SJCRH30 (cell line): ENCODE data around the gene GARNL3. TPM values are rescaled to one million over a fixed set of nuclear protein-coding genes. Genes with fewer than 3 reads are reported as not detected.
A peak's percentile ranks its signal among the peaks of the same experiment; 100 is the strongest.

Experiments used
- DNase-seq, 2 experiments: peaks; one replicate each; pipeline ENCODE4 v3.0.0-alpha.2; 2015 to 2020
- H3K27ac ChIP-seq: fragments of 250-450 bp; sonication (Bioruptor Pico); 2 replicates; pipeline ENCODE4 v1.5.1; 2020; ENCODE audit warnings: mild to moderate bottlenecking, moderate library complexity
- H3K27me3 ChIP-seq: fragments of 250-450 bp; sonication (Bioruptor Pico); 2 replicates; pipeline ENCODE4 v1.5.1; 2020; ENCODE audit warnings: mild to moderate bottlenecking, moderate library complexity
- H3K36me3 ChIP-seq: fragments of 250-450 bp; sonication (Bioruptor Pico); 2 replicates; pipeline ENCODE4 v1.5.1; 2020; ENCODE audit warnings: mild to moderate bottlenecking, moderate library complexity
- H3K4me1 ChIP-seq: fragments of 250-450 bp; sonication (Bioruptor Pico); 2 replicates; pipeline ENCODE4 v1.5.1; 2020; ENCODE audit warnings: mild to moderate bottlenecking, moderate library complexity
- H3K4me3 ChIP-seq: fragments of 250-450 bp; sonication (Bioruptor Pico); 2 replicates; pipeline ENCODE4 v1.5.1; 2020; ENCODE audit warnings: mild to moderate bottlenecking, moderate library complexity
- H3K9me3 ChIP-seq: fragments of 250-450 bp; sonication (Bioruptor Pico); replicated peaks from 2 replicates; pipeline ENCODE4 v1.5.1; 2020; ENCODE audit warnings: mild to moderate bottlenecking, moderate library complexity
- total RNA-seq: library from RNA; depleted of rRNA; stranded (reverse); fragments of >200 nt; shearing (Covaris generic); gene quantifications from 2 replicates; pipeline ENCODE4 v1.2.3, GENCODE V29; 2014

The GARNL3 gene
- total RNA-seq, 1 experiment from 2014 or later: 4.6 TPM

DNA sequence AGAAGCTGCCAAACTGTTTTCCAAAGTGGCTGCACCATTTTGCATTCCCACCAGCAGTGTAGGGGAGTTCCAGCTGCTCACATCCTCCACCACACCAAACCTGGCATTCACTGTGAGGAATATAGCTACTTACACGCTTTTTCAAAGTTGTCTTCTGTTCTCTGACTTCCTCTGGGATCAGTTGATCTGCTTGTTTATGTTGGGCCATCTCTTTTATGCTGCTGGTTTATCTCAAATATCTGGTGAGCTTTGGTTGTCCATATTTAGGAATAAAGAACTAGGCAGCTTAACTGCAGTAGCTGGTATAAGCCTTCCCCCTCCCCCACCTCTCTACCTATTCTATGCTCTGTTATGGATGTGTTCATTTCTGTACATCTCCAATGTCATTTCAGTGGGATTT, 151.1 kb downstream of the GARNL3 start:
- no peak for DNase-seq
- Histone ChIP-seq H3K9me3 (no peaks in the 10 kb centered on the region), H3K36me3 (no peaks in the 10 kb centered on the region), H3K27me3 (no peaks in the 10 kb centered on the region), H3K27ac (no peak overlapping the region), H3K4me1 (peaks cover 6% of the 10 kb centered on the region), H3K4me3 (no peak overlapping the region)

DNA sequence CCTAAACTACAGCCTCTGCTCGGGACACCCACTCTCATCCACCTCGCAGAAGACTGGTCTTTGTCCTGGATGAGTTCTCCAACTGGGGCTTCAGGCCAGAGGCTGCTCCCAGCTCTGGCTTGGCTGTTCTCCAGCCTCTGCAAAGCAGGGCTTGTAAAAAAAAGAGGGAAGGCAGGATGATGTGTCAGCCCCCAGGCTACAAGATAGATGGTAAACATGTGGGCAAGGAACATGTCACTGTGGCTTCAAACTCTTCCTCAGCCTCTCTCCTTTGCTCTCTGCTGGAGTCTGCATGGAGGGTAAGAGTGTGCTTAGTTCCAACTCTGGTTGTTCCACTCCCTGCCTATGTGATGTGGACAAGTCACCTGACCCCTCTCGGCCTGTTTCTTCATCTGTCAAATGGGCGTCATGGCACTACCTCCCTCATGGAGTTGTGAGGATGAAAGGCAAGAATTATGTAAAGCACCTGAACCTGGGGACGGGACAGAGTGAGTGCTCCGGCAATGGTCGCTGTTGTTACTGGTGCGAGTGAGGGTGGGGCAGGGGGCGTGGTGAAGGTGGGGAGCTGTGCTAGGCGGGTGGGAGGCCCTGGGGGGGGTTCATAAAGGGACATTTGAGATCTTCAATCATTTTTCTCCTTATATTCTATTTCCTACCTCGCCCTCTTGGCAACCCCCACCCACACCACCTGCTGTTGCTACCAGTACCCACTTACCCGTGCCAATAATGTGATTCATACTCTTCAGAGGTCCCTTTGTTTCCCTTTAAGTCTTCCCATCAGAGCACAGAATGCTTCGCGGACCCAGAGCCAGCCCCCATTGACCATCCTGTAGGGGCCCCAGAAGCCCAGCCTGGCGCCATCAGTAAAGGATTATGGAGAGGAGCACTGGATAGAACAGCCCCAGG, 152.8 kb downstream of the GARNL3 start:
- DNase-seq: peak; percentile 44 to 57

DNA sequence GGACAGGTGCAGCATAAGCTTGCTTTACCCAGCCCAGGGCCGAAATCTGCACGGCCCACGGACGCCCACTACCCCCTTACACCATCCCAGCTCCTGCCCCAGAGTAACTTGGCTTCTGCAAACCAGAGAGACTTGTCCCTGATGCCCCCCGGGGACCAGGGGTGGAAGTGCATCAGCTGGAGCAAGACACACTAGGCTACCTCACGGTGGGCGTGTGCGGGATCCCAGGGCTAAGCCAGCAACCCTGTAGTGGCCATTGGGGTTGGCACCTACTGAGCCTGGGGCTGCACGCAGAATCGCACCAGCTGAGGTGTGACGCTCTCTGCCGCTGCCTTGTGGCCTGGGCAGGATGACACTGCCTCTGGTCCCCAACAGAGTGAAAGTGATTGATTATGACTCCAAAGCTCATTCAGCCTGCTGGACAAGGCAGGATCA, 153.5 kb downstream of the GARNL3 start:
- H3K36me3 ChIP-seq: no peaks in the 10 kb centered on the region
- no peak overlapping the region for H3K4me3 ChIP-seq
- DNase-seq: peak; percentile 67 to 69
- no peaks in the 10 kb centered on the region for H3K27me3 ChIP-seq
- H3K27ac ChIP-seq: no peak overlapping the region
- peaks cover 12% of the 10 kb centered on the region for H3K4me1 ChIP-seq
- H3K9me3 ChIP-seq: no peaks in the 10 kb centered on the region

More for the DNA sequence above, 152.8 kb downstream of the GARNL3 start:
- Histone ChIP-seq H3K27me3 (no peaks in the 10 kb centered on the region), H3K27ac (no peak overlapping the region), H3K36me3 (no peaks in the 10 kb centered on the region), H3K9me3 (no peaks in the 10 kb centered on the region), H3K4me3 (no peak overlapping the region), H3K4me1 (peaks cover 6% of the 10 kb centered on the region)

DNA sequence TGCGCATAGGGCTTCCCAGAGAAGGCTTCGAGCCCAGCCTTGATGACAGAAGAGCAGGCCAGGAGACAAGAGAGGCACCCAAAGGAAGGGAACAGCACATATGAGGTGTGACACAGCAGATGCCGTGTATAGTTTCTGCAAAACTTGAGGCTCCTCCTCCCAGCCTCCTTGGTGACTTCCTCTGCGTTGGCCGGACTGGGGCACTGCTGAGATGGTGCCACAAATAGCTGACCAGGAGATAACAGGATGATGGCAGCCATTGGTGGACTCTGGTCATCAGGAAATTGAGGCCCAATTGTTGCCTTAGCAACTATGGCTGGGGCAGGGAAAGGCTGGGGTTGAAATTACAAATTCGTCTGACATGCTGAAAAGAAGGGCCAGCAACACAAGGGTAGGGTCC, 154.8 kb downstream of the GARNL3 start:
- H3K4me3 ChIP-seq: no peak overlapping the region
- no peak for DNase-seq

DNA sequence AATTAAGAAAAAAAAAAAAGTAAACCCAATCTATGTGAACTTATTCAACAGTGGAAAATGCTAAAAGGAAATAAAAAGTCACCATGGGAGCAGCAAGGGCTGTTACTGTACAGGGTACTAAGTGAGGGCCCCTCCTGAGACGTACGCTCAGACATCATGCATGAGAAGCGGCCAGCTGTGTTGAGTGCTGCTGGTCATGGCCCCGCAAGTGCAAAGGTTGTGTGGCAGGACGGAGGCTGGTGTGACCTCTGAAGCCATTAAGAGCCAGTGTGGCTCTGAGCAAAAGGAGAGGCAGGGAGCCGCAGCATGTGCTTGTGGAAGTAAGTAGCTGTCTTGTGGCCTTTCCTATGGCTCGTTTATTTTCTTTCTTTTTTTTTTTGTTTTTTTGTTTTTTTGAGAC, 156.5 kb downstream of the GARNL3 start:
- Histone ChIP-seq H3K27me3 (no peaks in the 10 kb centered on the region), H3K36me3 (no peaks in the 10 kb centered on the region), H3K4me3 (no peak overlapping the region), H3K9me3 (no peaks in the 10 kb centered on the region), H3K27ac (no peak overlapping the region), H3K4me1 (peaks cover 13% of the 10 kb centered on the region)
- DNase-seq: no peak

More for the DNA sequence above, 154.8 kb downstream of the GARNL3 start:
- Histone ChIP-seq H3K36me3 (no peaks in the 10 kb centered on the region), H3K4me1 (peaks cover 13% of the 10 kb centered on the region), H3K27ac (no peak overlapping the region), H3K9me3 (no peaks in the 10 kb centered on the region), H3K27me3 (no peaks in the 10 kb centered on the region)

DNA sequence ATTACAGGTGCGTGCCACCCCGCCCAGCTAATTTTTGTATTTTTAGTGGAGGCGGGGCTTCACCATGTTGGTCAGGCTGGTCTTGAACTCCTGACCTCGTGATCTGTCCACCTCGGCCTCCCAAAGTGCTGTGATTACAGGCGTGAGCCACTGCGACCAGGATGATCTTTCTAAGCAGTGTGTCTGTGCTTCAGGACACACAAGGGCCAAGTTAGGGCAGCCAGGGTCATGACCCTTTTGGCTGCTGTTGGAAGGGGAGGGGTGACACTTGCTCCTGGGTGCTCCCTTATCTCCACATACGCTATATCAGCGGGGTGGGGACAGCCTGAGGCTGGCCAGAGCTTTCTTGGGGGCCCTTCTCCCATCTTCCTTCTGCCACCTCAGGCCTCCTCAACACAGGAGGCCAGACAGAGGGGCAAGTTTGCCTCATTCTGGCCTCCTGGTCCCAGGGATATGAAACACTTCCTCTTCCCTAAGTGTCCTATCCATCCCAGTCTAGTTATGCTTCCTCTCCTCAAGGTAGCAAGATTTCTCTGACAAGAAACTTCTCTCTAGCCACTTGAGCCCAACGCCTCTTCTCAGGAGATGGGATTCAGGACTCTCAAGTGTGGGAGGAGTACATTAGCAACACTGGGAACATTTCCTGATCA, 157.7 kb downstream of the GARNL3 start:
- DNase-seq: no peak
- Histone ChIP-seq H3K4me3 (no peak overlapping the region), H3K4me1 (peaks cover 13% of the 10 kb centered on the region), H3K36me3 (no peaks in the 10 kb centered on the region), H3K27ac (no peak overlapping the region), H3K9me3 (no peaks in the 10 kb centered on the region), H3K27me3 (no peaks in the 10 kb centered on the region)

DNA sequence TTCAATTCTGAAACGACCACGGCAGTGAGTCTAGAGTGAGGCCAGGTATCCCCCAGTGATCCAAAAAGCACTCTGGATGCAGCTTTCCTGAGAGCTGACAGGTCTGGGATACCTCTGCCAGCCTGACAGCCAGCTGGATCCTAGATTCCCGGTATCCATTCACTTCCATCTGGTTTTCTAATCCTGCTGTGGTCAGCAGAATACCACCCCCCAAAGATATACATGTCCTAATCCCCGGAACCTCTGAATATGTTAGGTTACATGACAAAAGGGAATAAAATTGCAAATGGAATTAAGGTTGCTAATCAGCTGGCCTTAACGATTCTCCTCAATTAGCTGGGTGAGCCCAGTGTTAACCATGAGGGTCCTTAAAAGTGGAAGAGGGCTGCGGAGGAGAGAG, 158.2 kb downstream of the GARNL3 start:
- DNase-seq: peak in 1 of 2 experiments; percentile 23
- no peak overlapping the region for H3K27ac ChIP-seq
- no peaks in the 10 kb centered on the region for H3K9me3 ChIP-seq
- H3K36me3 ChIP-seq: no peaks in the 10 kb centered on the region
- peaks cover 11% of the 10 kb centered on the region for H3K4me1 ChIP-seq
- H3K4me3 ChIP-seq: peak overlapping the region; percentile 84
- no peaks in the 10 kb centered on the region for H3K27me3 ChIP-seq

DNA sequence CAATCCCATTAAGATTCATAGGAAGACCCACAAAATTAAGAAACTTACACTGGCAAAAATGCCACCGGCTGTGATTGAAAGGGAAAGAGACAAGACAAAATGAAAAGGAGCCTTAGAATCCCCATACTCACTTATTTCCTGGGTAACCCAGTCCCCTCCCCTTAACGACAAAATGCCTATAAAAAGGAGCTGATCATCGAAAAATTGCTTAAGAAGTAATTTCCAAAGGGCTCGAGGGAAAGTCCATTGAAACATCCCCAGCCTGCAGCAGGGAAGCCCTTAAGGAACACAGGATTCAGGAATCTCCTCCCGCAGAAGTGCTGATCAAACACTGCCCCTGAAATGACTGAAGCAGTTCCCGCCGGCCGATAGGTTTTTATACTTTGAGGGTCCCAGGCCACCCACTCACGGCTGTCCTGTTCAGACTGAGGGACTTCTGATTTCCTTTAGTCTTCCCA, 158.9 kb downstream of the GARNL3 start:
- no peaks in the 10 kb centered on the region for H3K9me3 ChIP-seq

DNA sequence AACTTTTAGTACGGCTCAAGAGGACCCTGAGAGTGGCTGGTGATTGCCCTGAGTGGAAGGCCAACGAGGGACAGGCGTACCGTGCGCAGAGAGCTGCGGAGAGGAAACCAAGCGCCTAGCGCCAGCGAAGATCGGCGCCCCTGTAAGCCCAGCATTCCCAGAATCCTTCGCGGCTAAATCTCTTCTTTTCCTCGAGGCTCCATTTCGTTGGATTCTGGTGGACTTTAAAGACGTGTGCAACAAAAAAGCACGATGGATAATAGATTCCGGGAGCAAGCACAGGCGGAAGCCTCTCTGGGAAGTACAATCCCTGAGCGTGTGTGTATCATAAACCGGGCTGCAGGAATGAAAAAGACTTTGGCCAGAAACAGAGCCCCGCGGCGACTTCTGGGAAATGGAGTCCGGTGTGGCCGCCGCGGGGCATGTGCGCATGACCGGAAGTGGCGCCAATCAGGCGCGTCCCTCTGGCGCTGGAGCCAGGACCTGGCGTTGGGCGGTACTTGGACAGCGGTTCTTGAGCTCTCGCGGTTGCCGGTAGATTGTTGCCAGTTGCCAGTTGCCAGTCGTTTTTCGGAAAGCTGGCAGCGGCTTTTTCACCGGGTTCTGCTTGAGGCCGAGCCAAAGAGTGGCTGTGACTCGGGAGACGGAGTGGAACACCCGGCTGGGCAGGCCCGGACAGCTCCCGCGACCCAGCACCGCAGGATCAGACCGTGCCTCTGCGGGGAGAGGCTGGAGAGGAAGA, 159.5 kb downstream of the GARNL3 start, which contains the start of gene ZNF79:
TSS of gene ZNF79 (plus strand) at position 449 of the 742 bp plus-strand sequence. CDS start 406 bp downstream, outside the sequence.
- Histone ChIP-seq H3K9me3 (no peaks in the 10 kb centered on the region), H3K4me1 (peaks cover 6% of the 10 kb centered on the region), H3K27me3 (no peaks in the 10 kb centered on the region), H3K36me3 (peaks cover 7% of the 10 kb centered on the region; the same call in 1 of the 2 replicates), H3K4me3 (peak within 1 kb of the TSS; percentile 84), H3K27ac (peak within 1 kb of the TSS; percentile 82)
- peak; percentile 93 to 96 for DNase-seq

More for the DNA sequence above, 158.9 kb downstream of the GARNL3 start:
- H3K4me3 ChIP-seq: peak overlapping the region; percentile 84
- peaks cover 6% of the 10 kb centered on the region for H3K4me1 ChIP-seq
- DNase-seq: no peak
- no peaks in the 10 kb centered on the region for H3K27me3 ChIP-seq
- H3K36me3 ChIP-seq: peaks cover 2% of the 10 kb centered on the region; the same call in 1 of the 2 replicates
- H3K27ac ChIP-seq: peak overlapping the region; percentile 82

DNA sequence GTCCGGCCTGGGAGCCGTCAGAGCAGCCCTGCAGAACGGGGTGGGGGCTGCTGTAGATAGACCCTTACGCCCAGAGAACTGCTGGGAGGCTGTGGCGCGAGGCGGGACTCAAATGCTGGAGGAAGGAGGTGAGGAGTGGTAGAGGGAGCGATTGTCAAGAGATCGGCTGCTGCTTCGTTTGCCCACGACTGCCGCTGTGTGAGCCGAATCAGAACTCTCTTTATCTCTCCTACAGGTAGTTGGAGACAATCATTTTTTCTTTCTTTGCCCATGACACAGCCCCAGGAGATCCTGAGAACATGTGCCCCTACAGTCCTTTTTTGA, 160.1 kb downstream of the GARNL3 start:
- peak overlapping the region; percentile 82 for H3K27ac ChIP-seq
- H3K27me3 ChIP-seq: no peaks in the 10 kb centered on the region
- peaks cover 6% of the 10 kb centered on the region for H3K4me1 ChIP-seq
- H3K9me3 ChIP-seq: no peaks in the 10 kb centered on the region
- H3K36me3 ChIP-seq: peaks cover 7% of the 10 kb centered on the region; the same call in 1 of the 2 replicates
- no peak for DNase-seq
- H3K4me3 ChIP-seq: peak overlapping the region; percentile 84

DNA sequence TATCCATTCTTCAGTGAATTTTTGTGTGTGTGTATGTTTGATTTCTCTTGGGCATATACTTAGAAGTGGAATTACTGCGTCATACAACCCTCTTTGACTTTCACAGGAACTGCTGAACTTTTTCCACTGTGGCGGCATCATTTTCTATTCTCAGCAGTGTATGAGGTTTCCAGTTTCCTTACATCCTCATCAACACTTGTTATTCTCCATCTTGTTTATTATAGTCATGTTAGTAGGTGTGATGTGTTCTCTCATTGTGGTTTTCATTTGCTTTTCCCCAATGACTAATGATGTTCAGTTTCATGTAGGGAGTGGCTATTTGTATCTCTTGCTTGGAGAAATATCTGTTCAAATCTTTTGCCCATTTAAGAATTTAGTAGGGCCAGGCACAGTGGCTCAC, 162.2 kb downstream of the GARNL3 start:
- no peak overlapping the region for H3K4me3 ChIP-seq
- peaks cover 18% of the 10 kb centered on the region for H3K36me3 ChIP-seq

DNA sequence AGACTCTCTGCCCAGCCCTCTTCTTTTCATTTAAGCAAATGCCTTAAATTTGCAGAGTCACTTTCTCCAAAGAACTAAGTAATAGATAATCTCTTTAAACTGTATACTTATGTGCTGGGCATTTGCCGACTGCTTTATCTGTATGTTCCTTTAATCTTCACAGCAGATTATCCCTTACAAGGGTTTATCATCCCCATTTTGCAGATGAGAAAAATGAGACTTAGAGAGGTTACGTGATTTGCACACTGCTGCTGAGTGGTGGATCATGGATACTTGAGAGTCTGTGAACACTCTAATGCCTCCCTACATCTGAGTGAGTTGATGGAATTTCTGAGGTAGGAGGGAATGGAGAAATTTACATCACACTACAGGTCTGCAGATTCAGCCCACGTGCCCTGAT, 163.8 kb downstream of the GARNL3 start:
- no peak overlapping the region for H3K27ac ChIP-seq
- DNase-seq: no peak
- no peak overlapping the region for H3K4me3 ChIP-seq
- no peaks in the 10 kb centered on the region for H3K4me1 ChIP-seq
- H3K36me3 ChIP-seq: peaks cover 24% of the 10 kb centered on the region
- no peaks in the 10 kb centered on the region for H3K9me3 ChIP-seq
- H3K27me3 ChIP-seq: no peaks in the 10 kb centered on the region

More for the DNA sequence above, 162.2 kb downstream of the GARNL3 start:
- Histone ChIP-seq H3K4me1 (peaks cover 6% of the 10 kb centered on the region), H3K9me3 (no peaks in the 10 kb centered on the region), H3K27ac (no peak overlapping the region), H3K27me3 (no peaks in the 10 kb centered on the region)
- no peak for DNase-seq

DNA sequence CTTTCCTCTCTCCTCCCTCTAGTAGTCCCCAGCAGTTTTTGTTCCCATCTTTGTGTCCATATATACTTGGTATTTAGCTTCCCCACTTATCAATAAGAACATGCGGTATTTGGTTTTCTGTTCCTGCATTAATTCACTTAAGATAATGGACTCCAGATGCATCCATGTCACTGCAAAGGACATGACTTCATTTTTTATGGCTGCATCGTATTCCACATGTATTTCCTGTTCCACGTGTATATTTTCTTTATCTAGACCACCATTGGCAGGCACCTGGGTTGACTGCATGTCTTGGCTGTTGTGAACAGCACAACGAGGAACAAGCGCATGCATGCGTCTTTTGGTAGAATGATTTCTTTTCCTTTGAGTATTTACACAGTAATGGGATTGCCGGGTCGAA, 165.8 kb downstream of the GARNL3 start:
- DNase-seq: no peak
- Histone ChIP-seq H3K9me3 (no peaks in the 10 kb centered on the region), H3K4me1 (no peaks in the 10 kb centered on the region), H3K27me3 (no peaks in the 10 kb centered on the region), H3K4me3 (no peak overlapping the region), H3K36me3 (peaks cover 44% of the 10 kb centered on the region), H3K27ac (no peak overlapping the region)

DNA sequence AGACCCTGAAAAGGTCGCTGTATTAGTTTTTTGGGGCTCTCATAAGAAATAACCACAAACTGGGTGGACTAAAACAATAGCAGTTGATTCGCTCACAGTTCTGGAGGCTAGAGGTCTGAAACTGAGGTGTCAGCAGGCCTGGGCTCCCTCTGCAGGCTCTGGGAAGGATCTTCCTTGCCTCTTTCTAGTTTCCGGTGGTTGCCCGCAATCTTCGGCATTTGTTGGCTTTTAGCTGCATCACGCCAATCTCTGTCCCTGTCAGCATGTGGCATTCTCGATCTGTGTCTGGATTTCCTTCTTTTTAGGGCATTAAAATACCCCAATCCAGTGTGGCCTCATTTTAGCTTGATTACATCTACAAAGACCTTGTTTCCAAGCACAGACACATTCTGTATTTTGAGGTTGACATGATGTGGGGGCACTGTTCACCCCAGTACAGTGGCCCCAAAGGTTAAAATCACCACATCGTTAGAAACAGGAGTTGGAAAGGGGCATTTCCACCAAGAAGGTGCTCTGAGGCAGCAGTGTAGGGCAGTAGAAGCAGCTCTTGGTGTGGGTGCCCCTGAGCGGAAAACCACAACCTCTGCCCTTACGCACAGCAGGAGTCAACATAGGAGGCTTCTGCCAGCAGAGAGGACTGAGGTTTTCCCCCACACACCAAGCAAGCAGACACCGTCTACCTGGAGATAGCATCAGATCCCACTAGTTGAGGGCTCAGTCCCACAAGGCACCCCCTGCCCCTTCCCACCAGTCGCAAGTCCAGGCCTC, 173.1 kb downstream of the GARNL3 start:
- no peaks in the 10 kb centered on the region for H3K9me3 ChIP-seq
- no peaks in the 10 kb centered on the region for H3K4me1 ChIP-seq
- no peak overlapping the region for H3K4me3 ChIP-seq
- H3K27me3 ChIP-seq: no peaks in the 10 kb centered on the region
- H3K36me3 ChIP-seq: peaks cover 90% of the 10 kb centered on the region
- no peak for DNase-seq
- no peak overlapping the region for H3K27ac ChIP-seq
